AG09309 (cell line): ENCODE measurements around the gene SCAF1.

Experiments
- DNase-seq: peaks from one replicate; pipeline ENCODE4 v3.0.0-alpha.2; 2010; ENCODE audit warnings: low read depth
- H3K4me3 ChIP-seq: 2 replicates; pipeline ENCODE4 v1.5.1; 2011; ENCODE audit warnings: mild to moderate bottlenecking, low read depth, low read length, moderate library complexity; ENCODE audit not compliant: control insufficient read depth
- TF ChIP-seq, protein P1 (sequence below): IDR thresholded peaks from 2 replicates; pipeline ENCODE4 v1.5.1; 2011; ENCODE audit warnings: mild to moderate bottlenecking, low read depth, low read length, inconsistent platforms; ENCODE audit not compliant: insufficient read depth, control insufficient read depth; ENCODE audit errors: missing control alignments

SCAF1 gene

DNA sequence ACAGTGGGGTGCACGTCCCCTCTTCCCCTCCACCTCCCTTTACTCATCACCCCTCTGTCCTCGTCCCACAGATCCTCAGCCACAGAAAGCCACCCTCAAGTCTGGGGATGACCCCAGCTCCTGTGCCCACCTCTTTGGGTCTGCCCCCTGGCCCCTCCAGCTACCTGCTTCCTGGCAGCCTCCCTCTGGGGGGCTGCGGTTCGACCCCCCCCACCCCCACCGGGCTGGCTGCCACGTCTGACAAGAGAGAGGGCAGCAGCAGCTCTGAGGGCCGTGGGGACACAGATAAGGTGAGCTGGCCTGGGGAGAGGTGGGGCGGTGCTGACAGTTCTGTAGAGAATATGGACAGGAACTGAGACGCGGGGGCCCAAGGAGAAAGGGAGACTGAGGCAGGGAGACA lies 12.6 kb downstream of the SCAF1 start:
- H3K4me3 ChIP-seq = no peak overlapping the region
- DNase-seq = no peak
- TF ChIP-seq, protein P1, sequence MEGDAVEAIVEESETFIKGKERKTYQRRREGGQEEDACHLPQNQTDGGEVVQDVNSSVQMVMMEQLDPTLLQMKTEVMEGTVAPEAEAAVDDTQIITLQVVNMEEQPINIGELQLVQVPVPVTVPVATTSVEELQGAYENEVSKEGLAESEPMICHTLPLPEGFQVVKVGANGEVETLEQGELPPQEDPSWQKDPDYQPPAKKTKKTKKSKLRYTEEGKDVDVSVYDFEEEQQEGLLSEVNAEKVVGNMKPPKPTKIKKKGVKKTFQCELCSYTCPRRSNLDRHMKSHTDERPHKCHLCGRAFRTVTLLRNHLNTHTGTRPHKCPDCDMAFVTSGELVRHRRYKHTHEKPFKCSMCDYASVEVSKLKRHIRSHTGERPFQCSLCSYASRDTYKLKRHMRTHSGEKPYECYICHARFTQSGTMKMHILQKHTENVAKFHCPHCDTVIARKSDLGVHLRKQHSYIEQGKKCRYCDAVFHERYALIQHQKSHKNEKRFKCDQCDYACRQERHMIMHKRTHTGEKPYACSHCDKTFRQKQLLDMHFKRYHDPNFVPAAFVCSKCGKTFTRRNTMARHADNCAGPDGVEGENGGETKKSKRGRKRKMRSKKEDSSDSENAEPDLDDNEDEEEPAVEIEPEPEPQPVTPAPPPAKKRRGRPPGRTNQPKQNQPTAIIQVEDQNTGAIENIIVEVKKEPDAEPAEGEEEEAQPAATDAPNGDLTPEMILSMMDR = no peak

DNA sequence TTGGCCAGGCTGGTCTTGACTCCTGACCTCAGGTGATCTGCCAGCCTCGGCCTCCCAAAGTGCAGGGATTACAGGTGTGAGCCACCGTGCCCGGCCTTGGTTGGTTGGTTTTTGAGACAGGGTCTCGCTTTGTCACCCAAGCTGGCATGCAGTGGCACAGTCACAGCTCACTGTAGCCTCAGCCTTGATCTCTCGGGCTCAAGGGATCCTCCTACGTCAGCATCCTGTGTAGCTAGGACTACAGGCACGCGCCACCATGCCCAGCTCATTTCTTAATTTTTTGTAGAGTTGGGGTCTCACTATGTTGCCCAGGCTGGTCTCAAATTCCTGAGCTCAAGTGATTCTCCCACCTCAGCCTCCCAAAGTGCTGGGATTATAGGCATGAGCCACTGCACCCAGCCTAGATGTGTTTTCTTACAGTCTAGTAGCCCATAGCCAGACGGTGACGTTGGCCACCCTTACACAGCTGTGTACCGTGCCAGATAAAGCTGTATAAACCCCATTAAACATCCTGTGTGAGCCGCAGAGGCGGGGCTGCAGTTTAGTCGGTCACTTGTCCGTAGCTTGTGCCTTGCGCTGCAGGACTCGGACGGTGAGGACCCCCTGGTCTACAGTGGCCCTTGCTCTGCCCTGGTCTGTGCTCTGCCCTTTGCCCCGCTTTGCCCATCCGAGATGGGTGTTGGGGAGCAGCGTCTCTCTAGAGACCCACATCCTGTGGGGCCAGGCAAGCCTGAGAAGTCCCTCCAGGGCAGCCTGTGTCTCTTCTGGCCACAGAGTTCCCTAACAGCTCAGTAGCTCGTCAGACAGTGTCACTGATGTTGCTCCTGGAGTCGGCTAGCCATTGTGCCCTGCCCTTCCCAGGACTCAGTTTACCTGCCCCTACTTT lies 13.8 kb downstream of the SCAF1 start:
- no peak for DNase-seq
- H3K4me3 ChIP-seq = no peak overlapping the region
- TF ChIP-seq, protein P1 = no peak

DNA sequence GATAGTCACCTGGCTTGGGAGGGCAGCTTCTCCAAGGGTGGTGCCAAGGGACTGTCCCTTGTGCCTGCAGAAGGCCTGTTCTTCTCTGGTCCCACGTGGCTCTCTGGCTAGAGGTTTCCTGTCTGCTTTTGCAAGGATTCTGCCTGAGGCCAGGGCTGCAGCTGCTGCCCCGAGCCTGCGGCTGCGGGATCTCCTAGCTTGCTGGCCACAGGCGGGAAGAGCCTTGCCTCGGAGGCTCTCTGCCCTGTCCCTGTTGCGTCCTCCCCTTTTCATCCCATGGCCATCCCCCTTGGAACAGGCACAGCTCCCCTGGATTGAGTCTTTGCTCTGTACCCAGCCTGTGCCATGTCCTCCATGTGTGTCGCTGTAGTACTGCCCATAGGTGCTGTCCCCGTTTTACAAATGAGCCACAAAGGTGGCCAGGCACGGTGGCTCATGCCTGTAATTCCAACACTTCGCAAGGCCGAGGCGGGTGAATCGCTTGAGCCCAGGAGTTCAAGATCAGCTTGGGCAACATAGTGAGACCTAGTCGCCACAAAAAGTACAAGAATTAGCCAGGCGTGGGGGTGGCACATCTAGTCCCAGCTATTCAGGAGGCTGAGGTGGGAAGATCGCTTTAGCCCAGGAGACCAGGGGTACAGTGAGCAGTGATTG lies 14.6 kb downstream of the SCAF1 start:
- no peak for DNase-seq
- no peak overlapping the region for H3K4me3 ChIP-seq
- TF ChIP-seq, protein P1 = no peak

DNA sequence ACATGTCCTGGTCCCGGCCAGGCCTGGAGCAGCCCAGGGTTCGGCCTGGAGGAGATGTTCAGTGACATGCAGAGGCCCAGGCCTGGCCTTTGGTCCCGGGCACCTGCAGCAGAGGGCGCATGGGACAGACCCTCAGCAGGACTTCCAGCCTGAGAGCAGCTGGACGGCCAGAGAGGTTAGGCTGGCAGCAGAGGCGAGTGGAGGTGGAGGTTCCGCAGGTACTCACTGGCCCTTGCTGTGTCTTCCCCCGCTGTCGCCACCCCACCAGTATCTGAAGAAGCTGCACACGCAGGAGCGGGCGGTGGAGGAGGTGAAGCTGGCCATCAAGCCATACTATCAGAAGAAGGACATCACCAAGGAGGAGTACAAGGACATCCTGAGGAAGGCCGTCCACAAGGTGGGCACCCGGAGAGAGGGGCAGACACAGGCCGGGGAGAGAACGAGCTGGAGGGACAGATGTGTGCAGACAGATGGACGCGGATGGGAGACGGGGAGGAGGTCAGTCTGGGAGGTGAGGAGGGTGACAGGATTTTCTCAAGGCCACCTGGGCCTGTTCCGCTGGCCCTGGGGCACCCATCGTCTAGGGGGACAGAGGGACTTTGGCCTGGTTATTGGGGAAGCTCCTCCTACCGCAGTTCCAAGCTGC lies 15.6 kb downstream of the SCAF1 start:
- no peak for DNase-seq
- TF ChIP-seq, protein P1 = no peak

DNA sequence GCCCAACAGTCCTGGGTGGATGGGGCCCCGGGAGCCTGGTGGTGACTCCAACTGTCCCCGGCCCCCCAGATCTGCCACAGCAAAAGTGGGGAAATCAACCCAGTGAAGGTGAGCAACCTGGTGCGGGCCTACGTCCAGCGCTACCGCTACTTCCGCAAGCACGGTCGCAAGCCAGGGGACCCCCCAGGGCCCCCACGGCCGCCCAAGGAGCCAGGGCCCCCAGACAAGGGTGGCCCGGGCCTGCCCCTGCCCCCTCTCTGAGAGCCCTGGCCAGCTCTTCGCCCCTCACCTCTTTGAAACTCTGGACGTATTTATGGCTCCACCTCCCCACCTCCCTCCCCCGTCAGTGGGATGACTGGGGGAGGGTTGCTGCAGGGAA lies 16.1 kb downstream of the SCAF1 start:
- H3K4me3 ChIP-seq = no peak overlapping the region
- TF ChIP-seq, protein P1 = no peak
- no peak for DNase-seq

More for the DNA sequence above, 15.6 kb downstream of the SCAF1 start:
- H3K4me3 ChIP-seq = no peak overlapping the region

DNA sequence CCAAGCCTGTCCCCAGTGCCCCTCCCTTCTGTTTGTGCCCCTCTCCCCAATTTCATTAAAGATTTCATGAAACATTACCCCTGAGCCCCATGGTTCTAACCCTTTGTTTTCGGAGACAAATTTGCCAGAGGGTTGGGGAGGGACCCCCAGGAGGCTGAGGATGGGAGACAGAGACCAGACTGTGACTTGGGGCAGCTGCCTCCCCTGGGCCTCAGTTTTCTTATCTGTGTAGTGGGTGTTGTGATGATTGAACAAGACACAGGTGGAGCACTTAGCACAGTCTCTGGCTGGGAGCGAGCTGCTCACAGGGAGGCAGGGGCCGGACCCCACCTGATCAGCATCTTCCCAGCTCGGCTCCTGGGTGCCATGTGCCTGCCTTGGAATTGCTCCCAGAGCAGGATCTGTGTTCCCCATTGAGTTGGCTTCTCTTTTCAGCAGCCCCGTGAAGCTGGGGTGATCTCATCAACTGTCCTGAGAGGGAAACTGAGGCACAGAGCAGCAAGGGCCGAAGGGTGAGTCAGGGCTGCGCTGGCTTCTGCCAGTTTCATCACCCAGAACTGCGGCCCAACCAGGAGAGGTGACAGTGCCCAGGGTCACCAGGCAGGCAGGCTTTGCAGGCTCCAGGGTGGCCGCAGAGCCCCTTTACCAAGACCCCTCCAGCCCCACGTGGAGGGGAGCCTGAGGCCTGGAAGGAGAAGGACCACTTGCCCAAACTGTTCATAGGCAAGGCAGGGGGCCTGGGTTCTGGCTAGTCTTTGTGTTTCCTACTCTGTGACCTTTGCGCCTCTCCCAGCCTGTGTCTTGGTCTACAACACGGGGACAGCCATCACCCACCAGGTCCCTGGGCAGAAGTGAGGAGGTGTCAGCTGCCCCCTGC lies 16.8 kb downstream of the SCAF1 start:
- H3K4me3 ChIP-seq = no peak overlapping the region
- DNase-seq = no peak
- TF ChIP-seq, protein P1 = no peak
